HG03432 (cell line): ENCODE data around the gene TSPAN4.

Experiments used
- ATAC-seq: cut with Tn5 transposase; IDR thresholded peaks from one replicate; pipeline ENCODE4 v1.9.1; 2021; ENCODE audit warnings: mild to moderate bottlenecking, moderate library complexity; ENCODE audit not compliant: unreplicated experiment

The TSPAN4 gene

GRCh38 chr11:883527-883926 is 40.9 kb downstream of the TSPAN4 start:
- no peak for ATAC-seq

GRCh38 chr11:884578-885070 is 42.0 kb downstream of the TSPAN4 start:
- ATAC-seq = no peak

GRCh38 chr11:886568-886967 is 43.9 kb downstream of the TSPAN4 start:
- ATAC-seq = no peak

DNA sequence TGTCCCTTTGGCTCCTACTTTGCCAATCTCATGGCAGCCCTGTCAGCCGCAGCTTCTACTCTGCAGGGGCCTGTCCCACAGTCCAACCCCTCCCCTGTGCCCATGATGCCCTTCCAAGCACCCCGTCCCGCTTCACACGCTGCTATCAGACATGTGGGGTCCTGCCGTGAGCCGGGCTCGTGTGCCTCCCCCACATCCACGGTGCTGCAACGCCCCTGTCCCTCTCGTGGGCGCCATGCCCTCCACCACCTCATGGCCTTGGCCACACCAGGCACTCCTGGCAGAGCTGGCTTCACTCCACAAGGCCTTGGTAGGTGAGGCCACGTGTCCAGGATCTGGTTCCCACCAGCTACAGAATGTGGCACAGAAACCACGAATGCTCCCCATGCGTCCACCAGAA is 44.9 kb downstream of the TSPAN4 start:
- ATAC-seq = no peak

DNA sequence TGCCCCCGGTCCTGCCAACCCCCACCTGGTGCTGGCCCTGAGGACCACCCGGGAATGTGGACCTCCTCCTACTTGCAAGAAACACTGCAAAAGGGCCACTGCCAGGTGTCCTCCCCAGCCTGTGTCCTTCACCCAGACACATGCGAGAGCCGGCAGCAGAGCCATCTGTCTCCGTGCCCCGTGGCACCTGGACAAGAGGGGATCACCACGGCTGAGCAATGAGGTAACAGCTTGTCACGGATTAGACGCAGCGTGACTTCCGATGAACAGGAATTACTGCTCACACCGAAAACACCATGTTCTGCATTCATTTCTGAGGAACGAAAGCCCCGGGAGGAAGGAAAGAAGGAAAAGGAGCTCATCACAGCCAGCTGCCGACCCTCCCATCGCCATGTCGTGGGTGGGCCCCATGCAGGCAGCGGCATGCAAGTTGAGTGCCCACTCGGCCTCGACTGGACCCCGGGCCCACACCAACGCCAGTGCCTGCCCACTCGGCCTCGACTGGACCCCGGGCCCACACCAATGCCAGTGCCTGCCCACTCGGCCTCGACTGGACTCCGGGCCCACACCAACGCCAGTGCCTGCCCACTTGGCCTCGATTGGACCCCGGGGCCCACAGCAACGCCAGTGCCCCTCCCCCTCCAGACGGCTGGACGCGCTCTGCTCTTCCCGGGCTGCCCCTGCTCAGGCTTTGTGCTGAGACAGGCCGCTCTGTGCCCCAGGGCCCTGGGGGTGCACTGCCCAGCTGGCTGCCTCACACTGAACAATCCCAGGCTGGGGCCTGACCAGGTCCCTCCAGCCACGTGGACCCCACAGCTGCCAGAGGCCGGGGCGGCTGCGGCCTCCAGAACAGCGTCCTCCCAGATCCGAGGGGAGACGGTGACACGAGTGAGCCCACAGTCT is 45.9 kb downstream of the TSPAN4 start:
- no peak for ATAC-seq

- no peak for ATAC-seq
Measured at GRCh38 chr11:889257-889656, 46.6 kb downstream of the TSPAN4 start.

DNA sequence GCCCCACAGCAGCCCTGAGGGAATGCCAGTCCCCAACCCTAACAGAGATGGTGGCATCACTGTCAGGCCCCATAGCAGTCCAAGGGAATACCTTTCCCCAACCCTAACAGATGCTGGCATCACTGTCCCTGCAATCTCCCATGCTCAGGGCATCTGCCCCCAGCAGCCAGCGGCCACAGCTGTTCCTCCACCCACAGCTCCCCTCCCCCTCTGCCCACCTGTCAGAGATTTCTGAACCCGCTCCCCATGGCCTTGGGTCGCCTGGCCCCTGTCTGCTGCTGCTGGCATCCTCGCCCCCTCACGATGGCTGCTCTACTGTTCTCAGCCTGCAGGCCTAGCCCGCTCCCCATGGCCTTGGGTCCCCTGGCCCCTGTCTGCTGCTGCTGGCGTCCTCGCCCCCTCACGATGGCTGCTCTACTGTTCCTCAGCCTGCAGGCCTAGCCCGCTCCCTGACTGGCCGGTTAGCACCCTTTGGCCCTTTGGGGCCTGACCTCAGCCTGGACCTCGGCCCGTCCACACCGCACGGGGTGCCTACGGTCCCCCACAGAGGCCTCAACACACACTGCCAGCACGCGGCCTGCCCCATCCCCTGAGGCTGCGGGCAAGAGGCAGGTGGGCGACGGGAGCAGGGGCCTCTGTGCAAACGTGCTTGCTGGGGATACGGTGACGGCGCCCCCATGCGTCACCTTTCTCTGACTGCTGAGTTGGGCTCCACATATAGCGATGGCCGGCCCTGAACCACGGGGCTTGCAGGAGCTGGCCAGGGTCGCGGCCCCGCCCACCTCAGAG is 47.2 kb downstream of the TSPAN4 start:
- no peak for ATAC-seq

GRCh38 chr11:890794-891540 is 48.3 kb downstream of the TSPAN4 start:
- no peak for ATAC-seq

- no peak for ATAC-seq
Measured at GRCh38 chr11:893008-893654, 50.5 kb downstream of the TSPAN4 start.

DNA sequence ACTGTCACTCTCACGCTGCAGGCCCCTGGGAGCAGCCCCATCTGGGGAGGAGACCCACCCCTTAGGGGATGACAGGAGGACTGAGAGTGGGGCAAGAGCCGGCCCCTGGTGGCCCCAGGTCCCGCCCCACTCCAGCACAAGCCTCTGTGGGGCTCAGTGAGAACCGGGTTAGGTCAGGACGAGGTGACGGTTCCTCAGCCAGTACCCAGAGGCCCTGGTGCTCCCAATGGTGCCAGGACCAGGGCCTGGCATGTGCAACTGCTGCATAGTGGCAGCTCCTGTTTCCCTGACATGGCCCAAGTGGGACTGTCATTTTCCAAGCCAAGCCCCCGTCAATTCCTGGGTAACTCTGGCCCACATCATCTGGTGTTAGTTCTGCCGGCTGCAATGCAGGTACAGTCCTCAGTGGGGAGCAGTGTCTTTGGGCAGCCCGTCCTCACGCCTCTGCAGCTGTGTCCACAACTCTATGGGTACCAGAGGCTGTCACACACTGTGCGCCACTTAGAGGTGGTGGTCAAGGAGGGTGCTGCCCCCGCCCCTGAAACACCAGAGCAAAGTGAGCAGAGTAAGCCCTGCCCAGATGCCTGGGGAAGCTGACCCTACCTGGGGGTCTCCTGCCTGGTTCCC is 52.0 kb downstream of the TSPAN4 start:
- ATAC-seq = no peak

DNA sequence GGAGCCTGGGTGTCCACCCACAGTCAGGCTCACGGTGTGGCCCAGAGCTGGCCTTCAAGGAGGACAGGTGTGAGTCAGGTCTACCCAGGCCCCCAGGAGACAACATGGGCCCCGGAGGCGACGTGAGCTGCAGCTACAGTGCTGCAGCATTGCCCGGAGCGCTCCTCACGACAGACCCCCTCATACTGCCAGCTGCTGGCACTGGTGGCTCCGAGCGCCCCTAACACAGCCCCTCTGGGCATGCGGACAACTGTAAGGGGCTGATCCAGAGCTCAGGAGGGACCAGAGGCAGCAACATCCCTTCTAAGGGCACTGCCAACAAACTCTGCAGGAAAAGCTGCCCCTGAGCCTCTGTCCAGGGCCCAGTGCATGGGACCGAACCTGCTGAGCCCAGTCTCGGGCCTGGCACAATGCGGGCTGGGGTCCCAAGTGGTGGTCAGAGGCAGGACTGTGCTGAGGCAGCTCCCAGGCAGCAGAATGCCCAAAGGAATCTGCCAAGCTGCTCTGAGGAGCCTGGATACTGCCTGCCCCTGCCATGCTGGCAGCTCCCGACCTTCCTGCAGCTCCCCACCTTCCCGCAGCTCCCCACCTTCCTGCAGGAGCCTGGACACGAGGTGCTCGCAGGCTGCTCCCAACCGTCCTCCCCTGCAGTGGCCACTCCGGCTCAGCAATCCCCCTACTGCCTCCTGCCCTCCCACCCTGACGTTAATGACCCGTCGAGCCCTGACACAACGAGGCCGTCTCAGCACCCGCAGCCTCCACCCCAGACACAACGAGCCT is 52.9 kb downstream of the TSPAN4 start:
- no peak for ATAC-seq

DNA sequence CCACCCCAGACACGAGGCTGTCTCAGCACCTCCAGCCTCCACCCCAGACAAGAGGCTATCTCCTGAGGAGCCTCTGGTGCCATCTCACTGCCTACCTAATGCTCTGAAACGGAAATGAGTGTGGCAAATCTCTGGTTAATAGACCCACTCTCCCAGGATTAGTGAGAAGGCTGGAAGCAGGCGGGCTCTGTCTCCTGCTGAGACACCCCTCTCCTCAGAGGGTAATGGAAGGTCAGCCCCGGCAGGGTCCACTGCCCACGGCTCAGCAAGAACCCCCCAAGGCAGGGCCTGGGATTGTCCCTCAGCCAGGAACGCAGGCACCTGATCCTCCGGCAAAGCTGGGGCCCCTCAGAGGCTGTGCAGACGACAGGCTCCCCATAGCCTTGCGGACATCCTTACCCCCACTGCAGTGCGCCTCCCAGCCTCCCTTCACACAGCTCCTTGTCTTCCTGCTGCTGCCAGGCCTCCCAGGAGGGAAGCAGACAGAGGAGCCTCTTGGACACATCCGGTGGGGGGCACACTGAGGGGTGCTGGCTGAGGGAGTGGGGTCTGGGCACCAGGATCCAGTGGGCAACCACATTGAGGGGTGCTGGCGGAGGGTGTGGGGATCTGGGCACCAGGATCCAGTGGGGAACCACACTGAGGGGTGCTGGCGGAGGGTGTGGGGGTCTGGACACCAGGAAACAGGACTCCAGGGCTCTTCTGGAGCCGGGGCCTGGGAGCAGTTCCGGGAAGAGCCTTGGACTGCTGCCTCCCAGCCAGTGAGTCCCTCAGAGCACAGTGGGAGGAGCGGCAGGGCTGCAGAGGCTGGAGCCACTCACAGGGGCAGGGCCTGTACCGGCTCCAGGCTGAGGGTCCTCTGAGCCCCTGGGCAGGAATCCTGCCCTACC is 54.8 kb downstream of the TSPAN4 start:
- ATAC-seq = no peak

DNA sequence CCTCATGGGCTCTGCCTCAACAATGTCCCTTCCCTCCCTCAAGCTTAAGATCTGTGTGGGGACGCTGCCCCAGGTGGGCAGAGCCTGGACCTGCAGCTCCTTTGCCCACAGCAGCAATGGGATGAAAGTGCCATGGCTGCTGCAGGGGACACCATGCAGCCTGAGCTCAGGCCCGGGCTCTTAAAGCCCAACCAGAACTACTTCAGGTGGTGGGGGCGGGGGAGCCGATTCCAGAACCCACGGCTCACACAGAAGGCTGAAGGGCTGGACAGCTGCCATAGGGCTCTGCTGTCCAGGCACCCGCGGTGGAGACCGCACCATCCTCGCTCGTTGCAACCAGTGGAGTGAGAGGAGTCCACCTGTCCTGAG is 55.5 kb downstream of the TSPAN4 start:
- no peak for ATAC-seq

GRCh38 chr11:898540-899190 is 56.0 kb downstream of the TSPAN4 start:
- ATAC-seq = no peak

GRCh38 chr11:899724-900123 is 57.1 kb downstream of the TSPAN4 start:
- no peak for ATAC-seq

GRCh38 chr11:900545-900944 is 57.9 kb downstream of the TSPAN4 start:
- ATAC-seq = no peak

GRCh38 chr11:901452-902061 is 58.9 kb downstream of the TSPAN4 start:
- no peak for ATAC-seq

- ATAC-seq = no peak
Measured at GRCh38 chr11:904380-904779, 61.7 kb downstream of the TSPAN4 start.
